ENCODE measurements around the gene MRTO4. TPM values are rescaled to one million over a fixed set of nuclear protein-coding genes. Genes with fewer than 3 reads are reported as not detected.

The MRTO4 gene
- total and polyA plus RNA-seq, 2 of the 13 experiments (the other 11 are each of a cell fraction or from before 2014, with no cell fraction given), result 28.1 to 59.2 TPM

- TF ChIP-seq ARID4A (CRISPR knock-in tag; IDR thresholded peaks at IDR 0.05; ENCODE audit: borderline replicate concordance), result peak; percentile 97
- TF ChIP-seq FOXA1 (IDR thresholded peaks at IDR 0.05), result no peak
- no peak for TF ChIP-seq FOXA1 (CRISPR knock-in tag; IDR thresholded peaks at IDR 0.05)
- peak; percentile 56; the same call in 1 of the 2 replicates for TF ChIP-seq ZFP90 (CRISPR knock-in tag; IDR thresholded peaks at IDR 0.05; ENCODE audit: borderline replicate concordance)
- no peak for TF ChIP-seq IKZF1 (IDR thresholded peaks at IDR 0.05)
- peak; percentile 97 for TF ChIP-seq GABPB1 (CRISPR knock-in tag; IDR thresholded peaks at IDR 0.05)
- peak; percentile 87; the same call in 1 of the 2 replicates for TF ChIP-seq KLF15 (CRISPR knock-in tag; IDR thresholded peaks at IDR 0.05; ENCODE audit: borderline replicate concordance)
- TF ChIP-seq NCOA1 (CRISPR knock-in tag; IDR thresholded peaks at IDR 0.05), result peak; percentile 68; the same call in 1 of the 2 replicates
- TF ChIP-seq NR2F6 (IDR thresholded peaks at IDR 0.05), result no peak
- TF ChIP-seq NR2F6 (CRISPR knock-in tag; IDR thresholded peaks at IDR 0.05), result peak; percentile 62; the same call in 1 of the 2 replicates
- no peak for TF ChIP-seq FOXM1 (CRISPR knock-in tag; IDR thresholded peaks at IDR 0.05)
- TF ChIP-seq ATRX (CRISPR knock-in tag; IDR thresholded peaks at IDR 0.05; ENCODE audit: borderline replicate concordance), result no peak
- TF ChIP-seq ZNF207 (IDR thresholded peaks at IDR 0.05; ENCODE audit: borderline replicate concordance), result no peak
- no peak for TF ChIP-seq SIX4 (CRISPR knock-in tag; IDR thresholded peaks at IDR 0.05)
- 0 out of 2 replicates have a peak, but pooled peaks have one; percentile 37 for TF ChIP-seq ZNF232 (CRISPR knock-in tag; IDR thresholded peaks at IDR 0.05; ENCODE audit: borderline replicate concordance)
- peak; percentile 79; the same call in 1 of the 2 replicates for TF ChIP-seq HNF1B (CRISPR knock-in tag; IDR thresholded peaks at IDR 0.05)
- TF ChIP-seq ZNF3 (CRISPR knock-in tag; IDR thresholded peaks at IDR 0.05), result no peak
- peak; percentile 10; the same call in 1 of the 2 replicates for TF ChIP-seq MAF1 (CRISPR knock-in tag; IDR thresholded peaks at IDR 0.05; ENCODE audit: borderline replicate concordance)
- no peak for TF ChIP-seq ZNF615 (CRISPR knock-in tag; IDR thresholded peaks at IDR 0.05; ENCODE audit: borderline replicate concordance)
- TF ChIP-seq TAF15 (IDR thresholded peaks at IDR 0.05; ENCODE audit: low read depth, low read length, poor library complexity, severe bottlenecking), result no peak
- TF ChIP-seq REXO4 (CRISPR knock-in tag; IDR thresholded peaks at IDR 0.05; ENCODE audit: borderline replicate concordance), result no peak
- no peak for TF ChIP-seq ZNF253 (CRISPR knock-in tag; IDR thresholded peaks at IDR 0.05; ENCODE audit: borderline replicate concordance)
- TF ChIP-seq ZNF256 (CRISPR knock-in tag; conservative IDR thresholded peaks at IDR 0.05), result no peak
- TF ChIP-seq HNRNPUL1 (IDR thresholded peaks at IDR 0.05; ENCODE audit: low read depth, low read length), result peak; percentile 65; the same call in 1 of the 2 replicates
These were observed at the start of gene MRTO4, which contains the start of gene EMC1 (continued) for GRCh38 chr1:19251305-19252196.
